ENCODE measurements around the gene ZFP1.

DNA sequence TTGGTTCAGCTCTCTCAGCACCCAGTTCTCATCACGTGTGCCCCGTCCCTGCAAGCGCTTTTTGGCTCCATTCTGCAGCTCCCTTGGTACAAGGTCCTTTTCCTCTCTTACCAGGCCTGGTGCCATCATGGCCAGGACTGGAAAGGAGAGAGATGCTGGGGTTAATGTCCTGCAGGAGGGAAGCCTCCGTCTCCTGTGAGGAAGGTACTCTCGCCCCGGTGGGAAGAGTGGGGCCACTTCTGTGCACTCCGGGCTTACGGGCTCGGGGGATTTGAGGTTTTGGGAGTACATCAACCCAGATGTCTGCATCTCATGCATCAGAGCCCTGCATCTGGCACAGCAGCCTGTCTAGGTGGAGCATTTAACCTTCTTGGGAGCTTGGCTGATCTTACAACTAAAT lies 48.5 kb downstream of the ZFP1 start:
- TF ChIP-seq, protein P1, sequence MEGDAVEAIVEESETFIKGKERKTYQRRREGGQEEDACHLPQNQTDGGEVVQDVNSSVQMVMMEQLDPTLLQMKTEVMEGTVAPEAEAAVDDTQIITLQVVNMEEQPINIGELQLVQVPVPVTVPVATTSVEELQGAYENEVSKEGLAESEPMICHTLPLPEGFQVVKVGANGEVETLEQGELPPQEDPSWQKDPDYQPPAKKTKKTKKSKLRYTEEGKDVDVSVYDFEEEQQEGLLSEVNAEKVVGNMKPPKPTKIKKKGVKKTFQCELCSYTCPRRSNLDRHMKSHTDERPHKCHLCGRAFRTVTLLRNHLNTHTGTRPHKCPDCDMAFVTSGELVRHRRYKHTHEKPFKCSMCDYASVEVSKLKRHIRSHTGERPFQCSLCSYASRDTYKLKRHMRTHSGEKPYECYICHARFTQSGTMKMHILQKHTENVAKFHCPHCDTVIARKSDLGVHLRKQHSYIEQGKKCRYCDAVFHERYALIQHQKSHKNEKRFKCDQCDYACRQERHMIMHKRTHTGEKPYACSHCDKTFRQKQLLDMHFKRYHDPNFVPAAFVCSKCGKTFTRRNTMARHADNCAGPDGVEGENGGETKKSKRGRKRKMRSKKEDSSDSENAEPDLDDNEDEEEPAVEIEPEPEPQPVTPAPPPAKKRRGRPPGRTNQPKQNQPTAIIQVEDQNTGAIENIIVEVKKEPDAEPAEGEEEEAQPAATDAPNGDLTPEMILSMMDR (IDR thresholded peaks at IDR 0.05), result no peak
- TF ChIP-seq POLR2A (IDR thresholded peaks at IDR 0.05) (no peak), POLR2AphosphoS5 (IDR thresholded peaks at IDR 0.05) (no peak), EP300 (IDR thresholded peaks at IDR 0.05) (no peak)

All from upper lobe of left lung (tissue), 4 donors.